ENCODE measurements around the gene KCTD1. TPM values are rescaled to one million over a fixed set of nuclear protein-coding genes. Genes with fewer than 3 reads are reported as not detected.

The KCTD1 gene
- total RNA-seq, 1 experiment from 2014 or later: 4.1 TPM

GRCh38 chr18:26406854-26407517 lies 141.4 kb downstream of the KCTD1 start:
- Histone ChIP-seq H3K9me3 (ENCODE audit: low read depth, low read length, poor library complexity, severe bottlenecking) (no peaks in the 10 kb centered on the region), H3K4me1 (ENCODE audit: insufficient read depth, low read length, poor library complexity, severe bottlenecking) (no peaks in the 10 kb centered on the region), H3K4me3 (ENCODE audit: low read depth, low read length, poor library complexity, severe bottlenecking) (no peak overlapping the region), H3K27me3 (replicated peaks; ENCODE audit: insufficient read depth, low read depth, low read length, poor library complexity) (no peaks in the 10 kb centered on the region), H3K36me3 (ENCODE audit: insufficient read depth, low read length, poor library complexity, severe bottlenecking) (no peaks in the 10 kb centered on the region), H3K27ac (ENCODE audit: low read depth, low read length, poor library complexity, severe bottlenecking) (no peak overlapping the region)
- no TSS peak for BruUV-seq (replicated peaks)
- ChIA-PET CTCF (interaction anchor here (0.6 kb wide), 1 partner anchor 65 kb away, joined by 4 read pairs; no protein-coding TSS in a partner anchor), POLR2A (ENCODE audit: low non-redundant PET) (no interaction called here)
- intact Hi-C loops (cut with micrococcal nuclease; ENCODE audit: unreplicated experiment): loop anchor here (10.0 kb wide), 1 partner anchor 598 kb away; no protein-coding TSS in a partner anchor
- DNase-seq (ENCODE audit: low spot score): no peak
- no peak for TF ChIP-seq EZH2 (IDR thresholded peaks at IDR 0.05; ENCODE audit: borderline replicate concordance, low read depth, low read length, poor library complexity, severe bottlenecking)
- TF ChIP-seq CTCF (conservative IDR thresholded peaks at IDR 0.05; ENCODE audit: low read depth, low read length): no peak

GRCh38 chr18:26406324-26406723 lies 142.0 kb downstream of the KCTD1 start:
- POLR2A ChIA-PET (ENCODE audit: low non-redundant PET): no interaction called here

GRCh38 chr18:26405190-26405801 lies 143.1 kb downstream of the KCTD1 start:
- no TSS peak for BruUV-seq (replicated peaks)
- Histone ChIP-seq H3K36me3 (ENCODE audit: insufficient read depth, low read length, poor library complexity, severe bottlenecking) (no peaks in the 10 kb centered on the region), H3K27ac (ENCODE audit: low read depth, low read length, poor library complexity, severe bottlenecking) (no peak overlapping the region), H3K27me3 (replicated peaks; ENCODE audit: insufficient read depth, low read depth, low read length, poor library complexity) (no peaks in the 10 kb centered on the region), H3K4me1 (ENCODE audit: insufficient read depth, low read length, poor library complexity, severe bottlenecking) (no peaks in the 10 kb centered on the region), H3K9me3 (ENCODE audit: low read depth, low read length, poor library complexity, severe bottlenecking) (no peaks in the 10 kb centered on the region), H3K4me3 (ENCODE audit: low read depth, low read length, poor library complexity, severe bottlenecking) (no peak overlapping the region)
- TF ChIP-seq EZH2 (IDR thresholded peaks at IDR 0.05; ENCODE audit: borderline replicate concordance, low read depth, low read length, poor library complexity, severe bottlenecking) (no peak), CTCF (conservative IDR thresholded peaks at IDR 0.05; ENCODE audit: low read depth, low read length) (peak; percentile 50)
- ChIA-PET POLR2A (ENCODE audit: low non-redundant PET) (no interaction called here), CTCF (interaction anchor here (0.9 kb wide), 1 partner anchor 22 kb away, joined by 4 read pairs; no protein-coding TSS in a partner anchor)
- DNase-seq (ENCODE audit: low spot score): peak; percentile 46
- intact Hi-C loops (cut with micrococcal nuclease; ENCODE audit: unreplicated experiment): loop anchor here (10.0 kb wide), 1 partner anchor 600 kb away; no protein-coding TSS in a partner anchor

More at GRCh38 chr18:26406324-26406723, 142.0 kb downstream of the KCTD1 start:
- DNase-seq (ENCODE audit: low spot score): no peak
- Histone ChIP-seq H3K9me3 (ENCODE audit: low read depth, low read length, poor library complexity, severe bottlenecking) (no peaks in the 10 kb centered on the region), H3K4me3 (ENCODE audit: low read depth, low read length, poor library complexity, severe bottlenecking) (no peak overlapping the region), H3K27ac (ENCODE audit: low read depth, low read length, poor library complexity, severe bottlenecking) (no peak overlapping the region), H3K27me3 (replicated peaks; ENCODE audit: insufficient read depth, low read depth, low read length, poor library complexity) (no peaks in the 10 kb centered on the region), H3K4me1 (ENCODE audit: insufficient read depth, low read length, poor library complexity, severe bottlenecking) (no peaks in the 10 kb centered on the region), H3K36me3 (ENCODE audit: insufficient read depth, low read length, poor library complexity, severe bottlenecking) (no peaks in the 10 kb centered on the region)
- TF ChIP-seq CTCF (conservative IDR thresholded peaks at IDR 0.05; ENCODE audit: low read depth, low read length) (no peak), EZH2 (IDR thresholded peaks at IDR 0.05; ENCODE audit: borderline replicate concordance, low read depth, low read length, poor library complexity, severe bottlenecking) (no peak)
- intact Hi-C loops (cut with micrococcal nuclease; ENCODE audit: unreplicated experiment): loop anchor here (10.0 kb wide), 1 partner anchor 598 kb away; no protein-coding TSS in a partner anchor
- CTCF ChIA-PET: interaction anchor here (0.6 kb wide), 1 partner anchor 65 kb away, joined by 4 read pairs; no protein-coding TSS in a partner anchor
- no TSS peak for BruUV-seq (replicated peaks)

Small RNA genes within 50 kb of the gene (microRNA-seq; reads per million reads assigned to microRNA genes)
- gene MIR8057: not detected
